DND-41 (cell line): ENCODE data around the gene MMADHC.

ENCODE experiments used
- EZH2 ChIP-seq: IDR thresholded peaks from 3 replicates; pipeline ENCODE4 v1.6.1; 2012; ENCODE audit warnings: borderline replicate concordance, low read depth, mild to moderate bottlenecking, moderate library complexity, low read length, inconsistent platforms; ENCODE audit not compliant: severe bottlenecking
- TF ChIP-seq, protein P1 (sequence below): IDR thresholded peaks from 2 replicates; pipeline ENCODE4 v1.5.1; 2012; ENCODE audit warnings: borderline replicate concordance, low read length, moderate library complexity, mild to moderate bottlenecking; ENCODE audit not compliant: poor library complexity, severe bottlenecking; ENCODE audit errors: extremely low read depth

DNA sequence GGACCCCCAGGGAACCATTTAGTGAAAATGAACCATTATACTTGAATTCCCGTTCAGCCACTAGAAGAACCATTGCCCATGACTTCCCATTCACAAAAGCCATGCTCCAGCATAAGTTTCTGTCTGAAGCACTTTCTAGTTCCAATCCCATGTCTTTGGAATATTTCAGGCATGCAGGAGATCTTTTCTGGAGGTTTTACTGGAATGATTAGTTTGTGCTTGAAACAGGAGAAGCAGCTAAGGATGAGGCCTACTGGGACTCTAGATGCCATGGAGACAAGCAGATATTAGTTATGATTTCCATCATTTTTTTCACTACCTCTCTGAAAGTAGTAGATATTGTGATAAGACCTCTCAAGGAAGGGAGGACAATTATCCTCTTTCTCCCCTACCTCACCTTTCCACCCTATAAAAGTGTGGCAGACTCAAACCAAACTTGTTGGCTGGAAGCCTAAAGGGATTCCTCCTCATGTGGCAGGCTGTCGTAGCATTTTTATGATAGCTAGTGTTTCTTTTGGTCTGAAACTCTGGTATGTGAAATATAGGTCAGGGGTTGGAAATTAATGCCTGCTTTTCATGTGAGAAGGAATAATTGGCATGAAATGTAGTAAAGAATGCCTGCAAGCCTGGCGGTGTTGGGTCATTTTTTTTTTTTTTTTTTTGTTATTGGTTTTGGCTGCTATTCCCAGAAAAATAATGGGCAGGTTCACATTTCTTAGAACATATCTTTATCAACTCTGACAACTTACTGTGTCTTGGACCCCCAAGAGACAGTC lies 29.3 kb upstream of the MMADHC start:
- TF ChIP-seq, protein P1, sequence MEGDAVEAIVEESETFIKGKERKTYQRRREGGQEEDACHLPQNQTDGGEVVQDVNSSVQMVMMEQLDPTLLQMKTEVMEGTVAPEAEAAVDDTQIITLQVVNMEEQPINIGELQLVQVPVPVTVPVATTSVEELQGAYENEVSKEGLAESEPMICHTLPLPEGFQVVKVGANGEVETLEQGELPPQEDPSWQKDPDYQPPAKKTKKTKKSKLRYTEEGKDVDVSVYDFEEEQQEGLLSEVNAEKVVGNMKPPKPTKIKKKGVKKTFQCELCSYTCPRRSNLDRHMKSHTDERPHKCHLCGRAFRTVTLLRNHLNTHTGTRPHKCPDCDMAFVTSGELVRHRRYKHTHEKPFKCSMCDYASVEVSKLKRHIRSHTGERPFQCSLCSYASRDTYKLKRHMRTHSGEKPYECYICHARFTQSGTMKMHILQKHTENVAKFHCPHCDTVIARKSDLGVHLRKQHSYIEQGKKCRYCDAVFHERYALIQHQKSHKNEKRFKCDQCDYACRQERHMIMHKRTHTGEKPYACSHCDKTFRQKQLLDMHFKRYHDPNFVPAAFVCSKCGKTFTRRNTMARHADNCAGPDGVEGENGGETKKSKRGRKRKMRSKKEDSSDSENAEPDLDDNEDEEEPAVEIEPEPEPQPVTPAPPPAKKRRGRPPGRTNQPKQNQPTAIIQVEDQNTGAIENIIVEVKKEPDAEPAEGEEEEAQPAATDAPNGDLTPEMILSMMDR: no peak
- no peak for TF ChIP-seq EZH2
